ENCODE data around the gene FXYD5. TPM values are rescaled to one million over a fixed set of nuclear protein-coding genes. Genes with fewer than 3 reads are reported as not detected.
A peak's percentile ranks its signal among the peaks of the same experiment; 100 is the strongest.

The FXYD5 gene
- total and polyA plus RNA-seq, 4 donors = 2.2 to 22.0 (median 7.3) TPM

DNA sequence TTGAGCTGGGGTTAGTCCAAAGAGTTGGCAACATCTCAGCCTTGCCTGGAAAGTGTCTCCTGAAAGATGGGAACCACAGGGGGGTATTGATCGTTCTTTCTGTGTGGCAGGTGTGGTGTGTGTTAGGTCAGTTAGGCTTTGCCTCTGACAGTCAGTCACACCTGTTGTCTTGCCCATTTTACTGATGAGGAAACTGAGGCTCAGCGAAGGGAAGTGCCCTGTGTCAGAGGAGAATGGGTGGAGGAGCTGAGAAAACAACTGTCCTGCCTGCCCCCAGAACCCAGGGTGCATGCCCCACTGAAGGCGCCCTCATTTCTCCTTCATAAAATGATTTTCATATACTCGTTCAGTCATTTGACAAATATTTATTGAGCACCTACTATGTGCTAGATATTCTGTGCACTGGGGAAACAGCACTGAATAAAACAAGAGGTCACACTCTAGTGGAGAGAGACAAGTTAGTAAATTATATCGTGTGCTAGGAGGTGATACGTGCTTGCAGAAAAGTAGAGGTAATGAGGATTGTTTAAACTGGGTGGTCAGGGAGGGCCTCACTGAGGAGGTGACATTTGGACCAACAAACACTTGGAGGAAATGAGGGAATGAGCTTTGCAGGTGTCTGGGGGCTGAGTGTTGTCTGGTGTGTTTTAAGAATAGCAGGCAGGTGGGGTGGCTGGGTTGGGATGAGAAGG, 1.6 kb downstream of the FXYD5 start:
- no peak overlapping the region for H3K27ac ChIP-seq (ENCODE audit: low read depth in 1 of 2, low read length in 2 of 2)
- H3K9ac ChIP-seq (ENCODE audit: low read depth in 1 of 2, low read length in 2 of 2) = no peak overlapping the region
- peaks cover 0 to 2% (median 0%) of the 10 kb centered on the region in 4 donors for H3K27me3 ChIP-seq (ENCODE audit: control insufficient read depth in 4 of 4, insufficient read depth in 4 of 4, low read length in 3 of 4)
- no peaks in the 10 kb centered on the region for H3K36me3 ChIP-seq (ENCODE audit: control insufficient read depth in 4 of 4, insufficient read depth in 3 of 4, low read depth in 1 of 4, low read length in 3 of 4)
- no peak for TF ChIP-seq JUND (IDR thresholded peaks at IDR 0.05)
- no peak for DNase-seq (ENCODE audit: low spot score)
- H3K4me1 ChIP-seq (ENCODE audit: control insufficient read depth in 4 of 4, insufficient read depth in 4 of 4, low read length in 3 of 4) = peaks cover 0 to 23% (median 8%) of the 10 kb centered on the region in 4 donors
- WGBS = 86% methylated on average over 6 of the region's 6 CpGs
- no peaks in the 10 kb centered on the region for H3K9me3 ChIP-seq (ENCODE audit: control insufficient read depth in 4 of 4, low read length in 3 of 4)
- no peak overlapping the region for H3K4me3 ChIP-seq (ENCODE audit: low read depth in 1 of 3, low read length in 3 of 3)

DNA sequence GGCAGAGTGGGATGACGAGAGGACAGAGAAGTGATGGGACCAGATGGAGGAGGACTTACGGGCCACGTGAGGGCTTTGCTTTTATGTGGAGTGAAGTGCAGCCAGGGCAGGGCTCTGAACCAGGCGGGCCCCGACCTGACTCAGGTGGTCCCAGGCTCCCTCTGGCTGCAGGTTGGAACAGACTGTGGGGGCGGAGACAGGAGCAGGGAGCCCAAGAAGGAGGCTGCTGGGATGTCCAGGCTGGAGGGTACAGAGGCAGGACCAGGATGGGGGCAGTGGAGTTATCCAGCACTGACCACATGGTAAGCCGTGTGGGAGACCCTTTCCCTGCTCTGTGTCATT, 2.1 kb downstream of the FXYD5 start:
- Histone ChIP-seq H3K4me1 (ENCODE audit: control insufficient read depth in 4 of 4, insufficient read depth in 4 of 4, low read length in 3 of 4) (peaks cover 0 to 23% (median 8%) of the 10 kb centered on the region in 4 donors), H3K27me3 (ENCODE audit: control insufficient read depth in 4 of 4, insufficient read depth in 4 of 4, low read length in 3 of 4) (peaks cover 0 to 2% (median 0%) of the 10 kb centered on the region in 4 donors), H3K27ac (ENCODE audit: low read depth in 1 of 2, low read length in 2 of 2) (no peak overlapping the region), H3K9me3 (ENCODE audit: control insufficient read depth in 4 of 4, low read length in 3 of 4) (no peaks in the 10 kb centered on the region), H3K36me3 (ENCODE audit: control insufficient read depth in 4 of 4, insufficient read depth in 3 of 4, low read depth in 1 of 4, low read length in 3 of 4) (peaks cover 0 to 3% (median 0%) of the 10 kb centered on the region in 4 donors), H3K9ac (ENCODE audit: low read depth in 1 of 2, low read length in 2 of 2) (no peak overlapping the region), H3K4me3 (ENCODE audit: low read depth in 1 of 3, low read length in 3 of 3) (no peak overlapping the region)
- 88% methylated on average over 7 of the region's 7 CpGs for WGBS
- no peak for DNase-seq (ENCODE audit: low spot score)
- no peak for TF ChIP-seq FOXA1 (IDR thresholded peaks at IDR 0.05)
- TF ChIP-seq, protein P1, sequence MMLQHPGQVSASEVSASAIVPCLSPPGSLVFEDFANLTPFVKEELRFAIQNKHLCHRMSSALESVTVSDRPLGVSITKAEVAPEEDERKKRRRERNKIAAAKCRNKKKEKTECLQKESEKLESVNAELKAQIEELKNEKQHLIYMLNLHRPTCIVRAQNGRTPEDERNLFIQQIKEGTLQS (IDR thresholded peaks at IDR 0.05) = no peak
- no peak for TF ChIP-seq SP1 (IDR thresholded peaks at IDR 0.05)
- no peak for TF ChIP-seq TAF1 (conservative IDR thresholded peaks at IDR 0.05)

DNA sequence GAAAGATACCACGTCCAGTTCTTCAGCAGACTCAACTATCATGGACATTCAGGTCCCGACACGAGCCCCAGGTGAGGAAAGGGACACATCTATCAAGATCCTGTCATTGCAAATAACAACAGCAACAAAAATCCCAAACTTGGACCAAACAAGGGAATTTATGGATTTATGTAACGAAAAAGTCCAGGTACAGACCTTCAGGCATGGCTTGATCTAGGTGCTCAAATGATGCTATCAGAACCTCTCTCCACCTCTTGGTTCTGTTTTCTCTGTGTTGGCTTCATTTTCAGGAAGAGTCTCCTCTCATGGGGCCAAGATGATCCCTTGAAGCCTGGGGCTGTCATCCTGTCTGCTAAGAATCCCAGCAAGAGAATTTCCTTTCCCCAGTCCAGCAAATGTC, 2.9 kb downstream of the FXYD5 start:
- Histone ChIP-seq H3K4me3 (ENCODE audit: low read depth in 1 of 3, low read length in 3 of 3) (no peak overlapping the region), H3K4me1 (ENCODE audit: control insufficient read depth in 4 of 4, insufficient read depth in 4 of 4, low read length in 3 of 4) (peaks cover 0 to 19% (median 8%) of the 10 kb centered on the region in 4 donors), H3K27me3 (ENCODE audit: control insufficient read depth in 4 of 4, insufficient read depth in 4 of 4, low read length in 3 of 4) (peaks cover 0 to 2% (median 0%) of the 10 kb centered on the region in 4 donors), H3K9me3 (ENCODE audit: control insufficient read depth in 4 of 4, low read length in 3 of 4) (no peaks in the 10 kb centered on the region), H3K27ac (ENCODE audit: low read depth in 1 of 2, low read length in 2 of 2) (no peak overlapping the region), H3K36me3 (ENCODE audit: control insufficient read depth in 4 of 4, insufficient read depth in 3 of 4, low read depth in 1 of 4, low read length in 3 of 4) (peaks cover 0 to 6% (median 0%) of the 10 kb centered on the region in 4 donors), H3K9ac (ENCODE audit: low read depth in 1 of 2, low read length in 2 of 2) (no peak overlapping the region)
- TF ChIP-seq, protein P1 (IDR thresholded peaks at IDR 0.05) = no peak
- no peak for TF ChIP-seq EGR1 (IDR thresholded peaks at IDR 0.05; ENCODE audit: low read depth in 2 of 2)
- TF ChIP-seq, protein P2, sequence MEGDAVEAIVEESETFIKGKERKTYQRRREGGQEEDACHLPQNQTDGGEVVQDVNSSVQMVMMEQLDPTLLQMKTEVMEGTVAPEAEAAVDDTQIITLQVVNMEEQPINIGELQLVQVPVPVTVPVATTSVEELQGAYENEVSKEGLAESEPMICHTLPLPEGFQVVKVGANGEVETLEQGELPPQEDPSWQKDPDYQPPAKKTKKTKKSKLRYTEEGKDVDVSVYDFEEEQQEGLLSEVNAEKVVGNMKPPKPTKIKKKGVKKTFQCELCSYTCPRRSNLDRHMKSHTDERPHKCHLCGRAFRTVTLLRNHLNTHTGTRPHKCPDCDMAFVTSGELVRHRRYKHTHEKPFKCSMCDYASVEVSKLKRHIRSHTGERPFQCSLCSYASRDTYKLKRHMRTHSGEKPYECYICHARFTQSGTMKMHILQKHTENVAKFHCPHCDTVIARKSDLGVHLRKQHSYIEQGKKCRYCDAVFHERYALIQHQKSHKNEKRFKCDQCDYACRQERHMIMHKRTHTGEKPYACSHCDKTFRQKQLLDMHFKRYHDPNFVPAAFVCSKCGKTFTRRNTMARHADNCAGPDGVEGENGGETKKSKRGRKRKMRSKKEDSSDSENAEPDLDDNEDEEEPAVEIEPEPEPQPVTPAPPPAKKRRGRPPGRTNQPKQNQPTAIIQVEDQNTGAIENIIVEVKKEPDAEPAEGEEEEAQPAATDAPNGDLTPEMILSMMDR (IDR thresholded peaks at IDR 0.05; ENCODE audit: low read depth, low read length, missing input control) = no peak
- DNase-seq (ENCODE audit: low spot score) = no peak
- 97% methylated on average over 4 of the region's 4 CpGs for WGBS

DNA sequence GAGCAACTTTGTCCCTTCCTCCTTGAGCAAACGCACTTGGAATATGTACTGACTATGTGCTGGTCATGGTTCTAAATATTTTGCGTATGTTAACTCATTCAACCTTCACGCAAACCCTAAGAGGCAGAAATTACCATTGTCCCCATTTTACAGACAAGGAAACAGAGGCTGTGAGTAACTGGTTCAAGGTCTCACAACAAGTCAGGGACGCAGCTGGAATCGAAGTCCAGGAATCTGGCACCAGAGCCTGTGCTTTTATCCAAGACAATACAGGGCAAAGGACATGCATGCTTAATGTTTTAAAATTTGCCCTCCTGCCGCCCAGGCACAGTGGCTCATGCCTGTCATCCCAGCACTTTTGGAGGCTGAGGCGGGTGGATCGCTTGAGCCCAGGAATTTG, 5.1 kb downstream of the FXYD5 start:
- peaks cover 0 to 6% (median under 1%) of the 10 kb centered on the region in 4 donors for H3K36me3 ChIP-seq (ENCODE audit: control insufficient read depth in 4 of 4, insufficient read depth in 3 of 4, low read depth in 1 of 4, low read length in 3 of 4)
- WGBS = 72% methylated on average over 8 of the region's 8 CpGs

More for the DNA sequence above, 5.1 kb downstream of the FXYD5 start:
- Histone ChIP-seq H3K27ac (ENCODE audit: low read depth in 1 of 2, low read length in 2 of 2) (no peak overlapping the region), H3K9ac (ENCODE audit: low read depth in 1 of 2, low read length in 2 of 2) (no peak overlapping the region), H3K9me3 (ENCODE audit: control insufficient read depth in 4 of 4, low read length in 3 of 4) (peaks cover 0 to 4% (median 0%) of the 10 kb centered on the region in 4 donors), H3K4me3 (ENCODE audit: low read depth in 1 of 3, low read length in 3 of 3) (no peak overlapping the region), H3K4me1 (ENCODE audit: control insufficient read depth in 4 of 4, insufficient read depth in 4 of 4, low read length in 3 of 4) (peaks cover 0 to 6% (median 3%) of the 10 kb centered on the region in 4 donors), H3K27me3 (ENCODE audit: control insufficient read depth in 4 of 4, insufficient read depth in 4 of 4, low read length in 3 of 4) (no peaks in the 10 kb centered on the region)
- no peak for DNase-seq (ENCODE audit: low spot score)
- no peak for TF ChIP-seq JUND (IDR thresholded peaks at IDR 0.05)
- peak in 1 of 2 donors; percentile 20 for TF ChIP-seq RXRA (IDR thresholded peaks at IDR 0.05)
- no peak for TF ChIP-seq YY1 (IDR thresholded peaks at IDR 0.05)
- TF ChIP-seq HNF4A (conservative IDR thresholded peaks at IDR 0.05) = peak; percentile 42 to 44
- TF ChIP-seq, protein P3, sequence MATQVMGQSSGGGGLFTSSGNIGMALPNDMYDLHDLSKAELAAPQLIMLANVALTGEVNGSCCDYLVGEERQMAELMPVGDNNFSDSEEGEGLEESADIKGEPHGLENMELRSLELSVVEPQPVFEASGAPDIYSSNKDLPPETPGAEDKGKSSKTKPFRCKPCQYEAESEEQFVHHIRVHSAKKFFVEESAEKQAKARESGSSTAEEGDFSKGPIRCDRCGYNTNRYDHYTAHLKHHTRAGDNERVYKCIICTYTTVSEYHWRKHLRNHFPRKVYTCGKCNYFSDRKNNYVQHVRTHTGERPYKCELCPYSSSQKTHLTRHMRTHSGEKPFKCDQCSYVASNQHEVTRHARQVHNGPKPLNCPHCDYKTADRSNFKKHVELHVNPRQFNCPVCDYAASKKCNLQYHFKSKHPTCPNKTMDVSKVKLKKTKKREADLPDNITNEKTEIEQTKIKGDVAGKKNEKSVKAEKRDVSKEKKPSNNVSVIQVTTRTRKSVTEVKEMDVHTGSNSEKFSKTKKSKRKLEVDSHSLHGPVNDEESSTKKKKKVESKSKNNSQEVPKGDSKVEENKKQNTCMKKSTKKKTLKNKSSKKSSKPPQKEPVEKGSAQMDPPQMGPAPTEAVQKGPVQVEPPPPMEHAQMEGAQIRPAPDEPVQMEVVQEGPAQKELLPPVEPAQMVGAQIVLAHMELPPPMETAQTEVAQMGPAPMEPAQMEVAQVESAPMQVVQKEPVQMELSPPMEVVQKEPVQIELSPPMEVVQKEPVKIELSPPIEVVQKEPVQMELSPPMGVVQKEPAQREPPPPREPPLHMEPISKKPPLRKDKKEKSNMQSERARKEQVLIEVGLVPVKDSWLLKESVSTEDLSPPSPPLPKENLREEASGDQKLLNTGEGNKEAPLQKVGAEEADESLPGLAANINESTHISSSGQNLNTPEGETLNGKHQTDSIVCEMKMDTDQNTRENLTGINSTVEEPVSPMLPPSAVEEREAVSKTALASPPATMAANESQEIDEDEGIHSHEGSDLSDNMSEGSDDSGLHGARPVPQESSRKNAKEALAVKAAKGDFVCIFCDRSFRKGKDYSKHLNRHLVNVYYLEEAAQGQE (IDR thresholded peaks at IDR 0.05) = no peak
- no peak for TF ChIP-seq RAD21 (IDR thresholded peaks at IDR 0.05)
- no peak for TF ChIP-seq FOXA2 (IDR thresholded peaks at IDR 0.05)
- TF ChIP-seq, protein P4, sequence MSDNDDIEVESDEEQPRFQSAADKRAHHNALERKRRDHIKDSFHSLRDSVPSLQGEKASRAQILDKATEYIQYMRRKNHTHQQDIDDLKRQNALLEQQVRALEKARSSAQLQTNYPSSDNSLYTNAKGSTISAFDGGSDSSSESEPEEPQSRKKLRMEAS (IDR thresholded peaks at IDR 0.05) = no peak

Measured in liver (tissue), 9 donors.